ENCODE data around the gene KCNC1.

GRCh38 chr11:17755891-17756290 lies 21.3 kb downstream of the KCNC1 start:
- no peak for TF ChIP-seq CTCF (conservative IDR thresholded peaks at IDR 0.05; ENCODE audit: low read length)
- no peak for TF ChIP-seq EZH2phosphoT487 (IDR thresholded peaks at IDR 0.05; ENCODE audit: borderline replicate concordance)

All from Loucy (cell line).